GM12864 (cell line): ENCODE data around the gene CRABP2.

Experiments
- DNase-seq: peaks from one replicate; pipeline ENCODE4 v3.0.0-alpha.2; 2011; ENCODE audit warnings: low read depth
- H3K4me3 ChIP-seq: 2 replicates; pipeline ENCODE4 v1.5.1; 2011; ENCODE audit warnings: mild to moderate bottlenecking, low read depth, low read length, control low read depth
- TF ChIP-seq, protein P1 (sequence below): IDR thresholded peaks from 2 replicates; pipeline ENCODE4 v1.5.1; 2011; ENCODE audit warnings: low read depth, mild to moderate bottlenecking, moderate library complexity, low read length, control low read depth, inconsistent platforms; ENCODE audit errors: missing control alignments

CRABP2 gene

GRCh38 chr1:156690675-156691036 is 14.7 kb downstream of the CRABP2 start:
- H3K4me3 ChIP-seq: no peak overlapping the region
- DNase-seq: no peak
- TF ChIP-seq, protein P1, sequence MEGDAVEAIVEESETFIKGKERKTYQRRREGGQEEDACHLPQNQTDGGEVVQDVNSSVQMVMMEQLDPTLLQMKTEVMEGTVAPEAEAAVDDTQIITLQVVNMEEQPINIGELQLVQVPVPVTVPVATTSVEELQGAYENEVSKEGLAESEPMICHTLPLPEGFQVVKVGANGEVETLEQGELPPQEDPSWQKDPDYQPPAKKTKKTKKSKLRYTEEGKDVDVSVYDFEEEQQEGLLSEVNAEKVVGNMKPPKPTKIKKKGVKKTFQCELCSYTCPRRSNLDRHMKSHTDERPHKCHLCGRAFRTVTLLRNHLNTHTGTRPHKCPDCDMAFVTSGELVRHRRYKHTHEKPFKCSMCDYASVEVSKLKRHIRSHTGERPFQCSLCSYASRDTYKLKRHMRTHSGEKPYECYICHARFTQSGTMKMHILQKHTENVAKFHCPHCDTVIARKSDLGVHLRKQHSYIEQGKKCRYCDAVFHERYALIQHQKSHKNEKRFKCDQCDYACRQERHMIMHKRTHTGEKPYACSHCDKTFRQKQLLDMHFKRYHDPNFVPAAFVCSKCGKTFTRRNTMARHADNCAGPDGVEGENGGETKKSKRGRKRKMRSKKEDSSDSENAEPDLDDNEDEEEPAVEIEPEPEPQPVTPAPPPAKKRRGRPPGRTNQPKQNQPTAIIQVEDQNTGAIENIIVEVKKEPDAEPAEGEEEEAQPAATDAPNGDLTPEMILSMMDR: no peak

- DNase-seq: no peak
- no peak overlapping the region for H3K4me3 ChIP-seq
- TF ChIP-seq, protein P1: no peak
Observed at GRCh38 chr1:156689953-156690674, 15.3 kb downstream of the CRABP2 start.

DNA sequence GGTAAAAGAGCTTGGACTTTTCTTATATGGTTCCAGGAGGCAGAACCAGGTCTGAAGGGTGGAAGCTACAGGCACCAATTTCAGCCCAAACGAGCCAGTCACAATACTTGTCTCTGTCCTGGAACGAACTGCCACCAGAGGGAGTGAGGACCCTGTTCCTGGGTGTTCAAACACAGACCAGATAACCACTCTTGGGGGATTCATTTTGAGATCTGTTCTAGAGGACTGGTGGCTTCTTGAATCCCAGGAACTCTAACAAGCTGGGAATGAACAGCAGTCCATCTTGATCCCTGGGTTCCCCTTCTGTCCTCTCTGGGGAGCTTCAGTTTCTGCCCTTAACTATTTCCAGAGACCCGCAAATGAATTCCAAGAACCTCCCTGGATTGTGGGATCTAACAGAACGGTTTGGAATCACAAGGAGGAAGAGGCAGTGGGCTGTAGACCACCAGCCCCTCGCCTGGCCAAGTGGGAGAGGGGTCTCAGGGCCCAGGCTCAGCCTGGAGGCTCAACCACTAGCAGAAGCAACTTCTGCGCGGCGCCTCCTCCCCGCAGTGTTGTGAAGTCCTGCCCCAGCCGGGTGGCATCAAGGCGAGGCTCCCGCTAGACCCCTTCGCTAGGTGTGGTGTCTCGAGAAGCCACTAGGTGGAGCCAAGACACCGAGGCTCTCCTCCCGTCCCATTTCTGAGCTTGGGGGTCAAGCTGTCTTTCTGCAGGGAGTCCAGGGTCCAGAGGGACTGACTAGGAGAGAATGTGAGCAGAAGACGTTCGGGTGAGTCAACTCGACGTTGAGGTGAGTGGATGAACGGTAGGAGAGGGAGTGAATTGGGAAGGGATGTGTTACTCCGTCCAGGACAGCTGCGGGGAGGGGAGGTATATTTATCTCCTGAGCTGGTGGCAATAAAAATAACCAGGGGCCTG is 16.1 kb downstream of the CRABP2 start:
- TF ChIP-seq, protein P1: peak; percentile 96
- DNase-seq: peak; percentile 15
- H3K4me3 ChIP-seq: no peak overlapping the region

DNA sequence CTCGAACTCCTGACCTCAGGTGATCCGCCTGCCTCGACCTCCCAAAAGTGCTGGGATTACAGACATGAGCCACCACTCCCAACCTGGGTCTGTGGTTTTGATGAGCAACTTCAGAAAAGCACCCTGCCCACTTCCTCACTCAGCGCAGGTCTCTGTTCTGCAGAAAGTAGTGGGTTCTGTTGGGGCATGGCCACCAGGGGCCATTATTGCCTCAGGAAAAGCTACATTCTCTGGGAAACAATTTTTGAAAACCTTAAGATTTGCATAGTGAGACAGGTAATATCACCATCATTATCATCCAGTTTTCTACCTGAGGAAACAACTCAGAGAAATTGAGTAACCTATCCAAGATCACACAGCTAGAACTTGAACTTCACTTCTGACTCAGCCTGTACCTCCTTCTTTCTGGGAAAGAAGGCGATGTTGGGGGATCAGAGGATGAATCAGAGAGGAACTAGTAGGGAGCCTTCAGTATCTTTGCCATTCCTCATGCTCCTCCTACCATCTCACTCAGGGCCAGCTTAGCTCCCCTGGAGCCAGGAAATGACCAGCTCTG is 21.1 kb downstream of the CRABP2 start:
- DNase-seq: no peak
- TF ChIP-seq, protein P1: no peak
- H3K4me3 ChIP-seq: no peak overlapping the region

GRCh38 chr1:156682166-156682890 is 23.1 kb downstream of the CRABP2 start:
- DNase-seq: no peak
- TF ChIP-seq, protein P1: no peak
- H3K4me3 ChIP-seq: no peak overlapping the region

DNA sequence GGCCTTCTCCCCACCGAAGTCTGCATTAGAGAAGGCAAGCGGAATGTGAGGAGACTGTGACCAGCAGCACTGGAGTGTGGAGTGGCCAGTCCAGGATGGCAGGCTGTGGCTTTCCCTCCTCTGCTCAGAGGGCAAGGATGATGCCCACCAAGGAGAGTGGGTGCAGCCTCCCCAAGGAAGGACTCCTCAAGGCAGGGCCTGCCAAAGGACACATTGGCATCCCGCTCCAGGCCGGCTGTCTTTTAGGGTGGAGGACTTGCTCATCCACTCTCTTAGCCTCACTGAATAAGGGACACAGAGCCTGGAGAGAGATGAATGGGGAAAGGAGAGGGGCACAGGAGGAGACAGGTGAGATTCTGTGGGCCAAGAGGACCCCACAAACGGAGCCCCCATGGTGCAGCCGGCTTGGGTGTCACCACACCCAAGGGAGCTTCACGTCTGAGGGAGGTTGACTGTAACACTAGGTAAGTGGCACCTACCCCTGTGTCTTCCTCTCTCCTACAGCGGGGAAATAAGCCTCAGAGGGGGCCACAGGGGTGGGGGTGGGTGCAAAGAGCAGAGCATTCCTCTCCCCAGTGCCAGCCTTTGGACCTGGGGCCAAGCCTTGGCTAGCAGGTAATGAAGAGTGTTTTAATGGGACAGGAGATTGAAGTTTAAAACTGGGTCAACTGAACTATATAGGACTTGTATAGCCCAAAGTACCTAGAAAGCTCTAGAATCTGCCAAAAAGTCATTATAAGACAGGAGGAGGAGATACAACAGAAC is 24.0 kb downstream of the CRABP2 start:
- TF ChIP-seq, protein P1: no peak
- H3K4me3 ChIP-seq: no peak overlapping the region
- no peak for DNase-seq
